ENCODE results near the gene NFIX. TPM values are rescaled to one million over a fixed set of nuclear protein-coding genes. Genes with fewer than 3 reads are reported as not detected.
A peak's percentile ranks its signal among the peaks of the same experiment; 100 is the strongest.

The NFIX gene
- total and polyA plus RNA-seq, 9 donors: 30.3 to 256 (median 217) TPM

DNA sequence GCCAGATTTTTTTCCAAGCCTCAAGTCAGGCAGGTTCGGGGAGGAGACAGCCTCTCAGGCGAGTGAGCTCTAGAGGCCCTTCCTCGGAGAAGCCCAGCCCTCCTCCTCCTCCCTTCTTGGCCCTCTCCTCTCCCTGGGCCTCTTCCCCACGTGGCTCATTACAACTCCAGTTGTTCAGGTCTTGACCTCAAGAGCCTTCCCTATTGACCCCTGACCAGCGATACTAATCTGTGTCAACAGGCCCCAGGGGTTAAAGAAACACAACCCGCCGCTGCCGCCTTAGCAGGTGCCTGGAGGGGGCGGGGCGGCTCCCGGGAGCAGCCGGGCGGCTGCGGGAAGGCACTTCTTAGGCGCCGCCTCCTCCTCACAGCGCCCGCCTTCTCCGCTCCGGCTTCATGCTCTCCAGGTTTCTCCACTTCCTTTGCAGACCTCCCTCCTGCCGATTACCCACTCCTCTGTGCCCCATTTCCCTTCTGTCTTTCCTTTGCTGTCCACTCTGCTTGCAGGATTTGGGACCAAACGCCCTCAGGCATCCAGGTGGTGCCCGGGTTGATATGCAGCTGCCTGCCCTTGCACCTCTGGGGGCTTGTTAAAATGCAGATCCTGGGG is 56.4 kb downstream of the NFIX start:
- intact Hi-C loops (cut with DNase I): loop anchor here in 2 of 4 donors (5.0 to 10.0 kb wide), 2 partner anchors 34 to 47 kb away; no protein-coding TSS in a partner anchor
- H3K27ac ChIP-seq: peak overlapping the region in 1 of 2 donors; percentile 95
- no peaks in the 10 kb centered on the region for H3K27me3 ChIP-seq
- H3K4me1 ChIP-seq (ENCODE audit: insufficient read depth): peaks cover 54% of the 10 kb centered on the region
- H3K4me3 ChIP-seq: peak overlapping the region; percentile 23
- TF ChIP-seq, protein P1, sequence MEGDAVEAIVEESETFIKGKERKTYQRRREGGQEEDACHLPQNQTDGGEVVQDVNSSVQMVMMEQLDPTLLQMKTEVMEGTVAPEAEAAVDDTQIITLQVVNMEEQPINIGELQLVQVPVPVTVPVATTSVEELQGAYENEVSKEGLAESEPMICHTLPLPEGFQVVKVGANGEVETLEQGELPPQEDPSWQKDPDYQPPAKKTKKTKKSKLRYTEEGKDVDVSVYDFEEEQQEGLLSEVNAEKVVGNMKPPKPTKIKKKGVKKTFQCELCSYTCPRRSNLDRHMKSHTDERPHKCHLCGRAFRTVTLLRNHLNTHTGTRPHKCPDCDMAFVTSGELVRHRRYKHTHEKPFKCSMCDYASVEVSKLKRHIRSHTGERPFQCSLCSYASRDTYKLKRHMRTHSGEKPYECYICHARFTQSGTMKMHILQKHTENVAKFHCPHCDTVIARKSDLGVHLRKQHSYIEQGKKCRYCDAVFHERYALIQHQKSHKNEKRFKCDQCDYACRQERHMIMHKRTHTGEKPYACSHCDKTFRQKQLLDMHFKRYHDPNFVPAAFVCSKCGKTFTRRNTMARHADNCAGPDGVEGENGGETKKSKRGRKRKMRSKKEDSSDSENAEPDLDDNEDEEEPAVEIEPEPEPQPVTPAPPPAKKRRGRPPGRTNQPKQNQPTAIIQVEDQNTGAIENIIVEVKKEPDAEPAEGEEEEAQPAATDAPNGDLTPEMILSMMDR (IDR thresholded peaks at IDR 0.05): no peak
- TF ChIP-seq POLR2A (IDR thresholded peaks at IDR 0.05): no peak
- TF ChIP-seq EP300 (IDR thresholded peaks at IDR 0.05): no peak
- H3K36me3 ChIP-seq: no peaks in the 10 kb centered on the region
- 2 to 4% (median 3%) methylated on average over 23 of the region's 23 CpGs for WGBS, 3 donors
- DNase-seq: peak; percentile 74 to 82 (median 76)
- no peaks in the 10 kb centered on the region for H3K9me3 ChIP-seq

DNA sequence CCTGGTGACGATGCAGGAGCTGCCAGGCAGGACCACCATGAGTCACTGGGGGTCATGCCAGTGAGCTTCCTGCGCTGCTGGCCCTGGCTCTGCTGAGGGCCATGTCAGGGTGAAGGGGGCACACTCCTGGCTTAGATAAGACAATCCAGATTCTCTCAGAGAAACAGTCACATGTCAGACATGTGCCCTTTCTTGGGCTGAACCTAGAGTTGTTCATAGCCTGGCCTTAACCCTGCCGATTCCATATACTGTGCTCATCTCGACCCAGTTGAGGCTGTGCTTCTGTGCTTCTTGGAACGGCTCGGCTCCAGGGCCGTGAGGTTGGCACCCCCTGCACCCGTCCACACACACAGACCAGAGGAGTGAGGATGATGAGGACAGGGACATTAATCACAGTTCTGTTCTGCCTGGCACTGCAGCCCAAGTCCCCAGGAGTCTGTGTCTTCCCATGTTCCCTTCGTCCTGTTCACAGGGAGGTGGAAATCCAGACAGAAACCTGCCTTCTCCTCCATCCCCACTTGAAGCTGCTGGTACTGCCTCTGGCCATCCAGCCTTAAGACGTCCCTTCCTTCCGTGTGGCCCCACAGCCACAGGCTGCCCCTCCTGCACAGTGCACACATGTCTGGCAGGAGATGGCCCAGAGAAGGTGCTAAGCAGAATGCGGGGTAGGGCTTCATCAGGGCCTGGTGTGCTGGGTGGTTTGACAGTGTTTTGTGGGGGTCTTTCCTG is 57.3 kb downstream of the NFIX start:
- Histone ChIP-seq H3K9me3 (no peaks in the 10 kb centered on the region), H3K36me3 (no peaks in the 10 kb centered on the region), H3K27me3 (no peaks in the 10 kb centered on the region), H3K4me3 (no peak overlapping the region), H3K4me1 (ENCODE audit: insufficient read depth) (peaks cover 55% of the 10 kb centered on the region), H3K27ac (peak overlapping the region in 1 of 2 donors; percentile 95)
- intact Hi-C loops (cut with DNase I): loop anchor here in 2 of 4 donors (5.0 to 10.0 kb wide), 2 partner anchors 35 to 48 kb away; no protein-coding TSS in a partner anchor
- WGBS, 3 donors: 42 to 47% (median 43%) methylated on average over 12 of the region's 12 CpGs
- no peak for DNase-seq
- TF ChIP-seq, protein P1 (IDR thresholded peaks at IDR 0.05): no peak
- TF ChIP-seq EP300 (IDR thresholded peaks at IDR 0.05): no peak
- no peak for TF ChIP-seq POLR2A (IDR thresholded peaks at IDR 0.05)

DNA sequence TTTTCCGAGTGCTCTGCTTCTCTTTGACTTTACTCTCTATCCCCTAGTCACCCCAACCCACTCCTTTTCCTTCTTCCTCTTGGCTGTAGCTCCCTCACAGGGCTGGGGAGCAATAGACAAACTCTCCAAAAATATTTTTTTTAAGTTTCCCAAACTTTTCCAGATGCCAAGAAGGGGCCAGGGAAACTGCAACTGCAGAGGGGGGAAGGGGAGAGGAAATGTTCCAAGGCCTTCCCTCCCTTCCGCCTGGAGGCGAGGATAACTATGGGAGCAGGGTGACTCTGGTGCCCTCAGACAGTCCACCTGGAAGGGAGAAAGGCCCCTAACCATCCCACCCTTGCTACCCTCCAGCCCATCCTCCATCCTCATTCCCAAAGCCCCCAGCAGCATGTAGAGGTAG is 58.0 kb downstream of the NFIX start:
- no peaks in the 10 kb centered on the region for H3K27me3 ChIP-seq
- TF ChIP-seq POLR2A (IDR thresholded peaks at IDR 0.05) (no peak), EP300 (IDR thresholded peaks at IDR 0.05) (no peak)
- TF ChIP-seq, protein P1 (IDR thresholded peaks at IDR 0.05): no peak
- intact Hi-C loops (cut with DNase I): loop anchor here in 2 of 4 donors (5.0 to 10.0 kb wide), 2 partner anchors 36 to 48 kb away; no protein-coding TSS in a partner anchor
- no peaks in the 10 kb centered on the region for H3K36me3 ChIP-seq
- H3K9me3 ChIP-seq: no peaks in the 10 kb centered on the region
- H3K27ac ChIP-seq: peak overlapping the region; percentile 91 to 95
- no peak overlapping the region for H3K4me3 ChIP-seq
- peak in 3 of 5 donors; percentile 54 to 57 (median 57) for DNase-seq
- 10 to 23% (median 22%) methylated on average over 3 of the region's 3 CpGs for WGBS, 3 donors
- peaks cover 56% of the 10 kb centered on the region for H3K4me1 ChIP-seq (ENCODE audit: insufficient read depth)

DNA sequence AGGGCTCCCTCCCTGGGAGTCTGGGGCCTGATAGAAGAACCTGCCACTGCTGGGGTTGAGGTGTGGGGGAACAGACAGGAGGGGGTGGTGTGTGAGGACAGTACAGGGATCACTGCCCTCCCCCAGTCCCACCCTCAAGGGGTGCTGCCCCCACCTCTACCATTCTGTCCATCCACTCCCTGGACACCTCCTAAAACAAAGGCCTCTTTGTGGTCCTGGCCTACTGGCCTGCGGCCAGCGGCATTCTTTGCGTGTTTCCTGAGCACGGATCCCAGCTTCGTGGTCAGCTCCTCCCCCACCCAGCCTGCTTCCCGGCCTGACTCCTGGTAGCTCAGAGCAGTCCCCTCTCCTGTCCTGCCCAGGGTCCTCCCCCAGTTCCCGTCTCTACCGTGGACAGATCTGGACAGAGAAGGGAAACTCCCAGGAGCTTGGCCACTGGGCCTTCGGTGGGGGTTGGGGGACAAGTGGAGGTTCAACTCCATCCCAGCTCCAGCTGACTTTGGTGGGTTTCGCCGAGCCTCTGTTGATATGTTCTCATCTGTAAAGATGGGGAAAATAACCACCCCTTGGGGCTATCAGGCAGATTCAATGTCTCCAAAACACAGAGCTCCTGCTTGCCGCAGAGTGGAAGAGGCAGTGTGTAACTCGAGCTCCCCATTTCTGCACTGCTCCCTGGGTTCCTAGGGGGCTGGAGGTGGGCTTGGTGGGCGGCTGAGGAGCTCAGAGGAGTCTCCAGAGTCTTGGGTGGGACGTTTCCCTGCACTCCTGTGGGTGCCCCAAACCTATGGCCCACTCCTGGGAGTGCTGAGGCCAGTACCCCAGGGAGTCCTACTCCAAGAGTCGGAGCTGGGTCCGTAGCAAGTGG is 58.7 kb downstream of the NFIX start:
- Histone ChIP-seq H3K4me3 (no peak overlapping the region), H3K4me1 (ENCODE audit: insufficient read depth) (peaks cover 58% of the 10 kb centered on the region), H3K27me3 (no peaks in the 10 kb centered on the region), H3K9me3 (no peaks in the 10 kb centered on the region), H3K27ac (peak overlapping the region; percentile 91 to 95), H3K36me3 (no peaks in the 10 kb centered on the region)
- DNase-seq: peak; percentile 85 to 94 (median 88)
- intact Hi-C loops (cut with DNase I): loop anchor here in 2 of 4 donors (5.0 to 10.0 kb wide), 2 partner anchors 37 to 49 kb away; no protein-coding TSS in a partner anchor
- TF ChIP-seq, protein P1 (IDR thresholded peaks at IDR 0.05): no peak
- WGBS, 3 donors: 16 to 25% (median 21%) methylated on average over 17 of the region's 17 CpGs

Data from ovary (tissue), 9 donors.